ENCODE measurements around the gene LPCAT4. TPM values are rescaled to one million over a fixed set of nuclear protein-coding genes. Genes with fewer than 3 reads are reported as not detected.

LPCAT4 gene
- total and polyA plus RNA-seq, 2 of the 8 experiments (the other 6 are each of a cell fraction or from before 2014, with no cell fraction given) = 69.3 to 109 TPM

DNA sequence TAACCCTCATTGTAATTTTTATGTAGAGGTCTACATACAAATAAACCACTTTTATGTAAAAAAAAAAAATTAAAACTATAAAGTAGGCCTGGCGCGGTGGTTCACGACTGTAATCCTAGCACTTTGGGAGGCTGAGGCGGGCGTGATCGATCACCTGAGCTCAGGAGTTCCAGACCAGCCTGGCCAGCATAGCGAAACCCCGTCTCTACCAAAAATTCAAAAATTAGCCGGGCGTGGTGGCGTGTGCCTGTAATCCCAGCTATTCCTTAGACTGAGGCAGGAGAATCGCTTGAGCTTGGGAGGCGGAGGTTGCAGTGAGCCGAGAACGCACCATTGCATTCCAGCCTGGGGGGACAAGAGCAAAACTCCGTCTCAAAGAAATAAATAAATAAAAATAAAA lies 28.6 kb downstream of the LPCAT4 start:
- no peak overlapping the region for H2BK20ac ChIP-seq (ENCODE audit: low read length)
- no peak overlapping the region for H3K18ac ChIP-seq (ENCODE audit: extremely low read depth, low read length)

More for the DNA sequence above, 28.6 kb downstream of the LPCAT4 start:
- no peak overlapping the region for H4K91ac ChIP-seq (replicated peaks; ENCODE audit: insufficient read length, low read length)
- no peak for DNase-seq (ENCODE audit: low read depth in 1 of 2, low spot score in 2 of 2)
- H3K23me2 ChIP-seq (ENCODE audit: low read depth, low read length) = peaks cover 8% of the 10 kb centered on the region; the same call in 1 of the 2 replicates
- peaks cover 4% of the 10 kb centered on the region; the same call in 1 of the 2 replicates for H3K79me1 ChIP-seq (ENCODE audit: low read depth, low read length)
- CTCF ChIA-PET (ENCODE audit: partially characterized antibody) = interaction anchor here (0.6 to 2.1 kb wide), 6 partner anchors 10 to 85 kb away, joined by 3 to 9 read pairs (median 4); partner anchors contain the start of gene LPCAT4
- no peak overlapping the region for H4K8ac ChIP-seq (ENCODE audit: extremely low read depth, insufficient read depth, low read length)
- peak overlapping the region; percentile 65 to 86 (median 74) for H3K4me3 ChIP-seq (ENCODE audit: extremely low read depth in 1 of 4, insufficient read depth in 2 of 4, low read depth in 3 of 4, low read length in 4 of 4)
- no peak overlapping the region for H3K14ac ChIP-seq (ENCODE audit: insufficient read length)
- H2AFZ ChIP-seq (ENCODE audit: low read length) = no peak overlapping the region
- no peaks in the 10 kb centered on the region for H3K9me3 ChIP-seq (ENCODE audit: insufficient read depth in 2 of 2, low read depth in 1 of 2, low read length in 1 of 2)
- H3K56ac ChIP-seq (replicated peaks; ENCODE audit: insufficient read length, low read depth, low read length) = no peak overlapping the region
- no peak overlapping the region for H2AK5ac ChIP-seq (ENCODE audit: low read depth, low read length)
- peaks cover 2 to 13% (median 6%) of the 10 kb centered on the region in 4 experiments; a peak in 5 of 8 replicates for H3K36me3 ChIP-seq (ENCODE audit: control insufficient read depth in 2 of 4, insufficient read depth in 4 of 4, low read length in 3 of 4)
- no peak overlapping the region for H2BK5ac ChIP-seq (ENCODE audit: low read depth, low read length)
- no peak overlapping the region for H2BK12ac ChIP-seq (ENCODE audit: low read depth, low read length)
- FAIRE-seq = no peak
- no peak overlapping the region for H3K9ac ChIP-seq (replicated peaks in 1 of 4; ENCODE audit: extremely low read depth in 1 of 4, low read depth in 3 of 4, low read length in 3 of 4)
- TF ChIP-seq CHD1 (IDR thresholded peaks at IDR 0.05; ENCODE audit: low read depth, low read length) (no peak), CTBP2 (IDR thresholded peaks at IDR 0.05; ENCODE audit: borderline replicate concordance, insufficient read depth, insufficient read length, low read length) (no peak)
- WGBS, 2 experiments (ENCODE audit: extremely low coverage in 1 of 2, insufficient coverage in 1 of 2, insufficient read length in 1 of 2, insufficient replicate concordance in 2 of 2, low coverage in 1 of 2, low lambda C conversion rate in 2 of 2, missing lambda C conversion rate in 1 of 2) = 58% methylated on average over 16 of the region's 16 CpGs; no CpG with 5 or more reads in 1 of the 2 experiments
- peak overlapping the region; percentile 72 to 98 for H3K4me2 ChIP-seq (ENCODE audit: insufficient read depth in 1 of 2, low read depth in 2 of 2, low read length in 2 of 2)
- no peak overlapping the region for H3K4ac ChIP-seq (replicated peaks; ENCODE audit: insufficient read length, low read depth, low read length)
- no peaks in the 10 kb centered on the region for H4K20me1 ChIP-seq (replicated peaks in 1 of 2; ENCODE audit: control insufficient read depth in 1 of 2, insufficient read depth in 2 of 2, low read length in 2 of 2)
- no peak overlapping the region for H3K27ac ChIP-seq (ENCODE audit: low read depth, low read length)
- H4K5ac ChIP-seq (ENCODE audit: insufficient read length, low read depth, low read length) = no peak overlapping the region
- H2BK15ac ChIP-seq (ENCODE audit: low read length) = no peak overlapping the region
- POLR2A ChIA-PET (ENCODE audit: partially characterized antibody) = interaction anchor here (0.5 to 4.7 kb wide), 8 partner anchors 9 to 229 kb away, joined by 3 to 35 read pairs (median 4); partner anchors contain the start of gene LPCAT4
- H3K27me3 ChIP-seq (replicated peaks in 1 of 4; ENCODE audit: control insufficient read depth in 3 of 4, extremely low read depth in 1 of 4, insufficient read depth in 3 of 4, low read length in 3 of 4) = no peaks in the 10 kb centered on the region
- no peak overlapping the region for H2BK120ac ChIP-seq (replicated peaks; ENCODE audit: low read depth, low read length)
- H3K4me1 ChIP-seq (replicated peaks in 1 of 4; ENCODE audit: control insufficient read depth in 3 of 4, insufficient read depth in 4 of 4, low read length in 3 of 4) = peaks cover 0 to 4% (median 2%) of the 10 kb centered on the region in 4 experiments; a peak in 4 of 7 replicates
- H3K23ac ChIP-seq (ENCODE audit: insufficient read length) = no peak overlapping the region
- peaks cover 0 to 20% of the 10 kb centered on the region in 2 experiments; a peak in 3 of 4 replicates for H3K79me2 ChIP-seq (ENCODE audit: control insufficient read depth in 1 of 2, insufficient read depth in 2 of 2, low read length in 2 of 2)

Data from H1 (cell line).